D341Med (cell line): Measurements from ENCODE around the gene ALK.

Experiments used
- DNase-seq: peaks from one replicate; pipeline ENCODE4 v3.0.0; 2012; ENCODE audit warnings: low spot score

Gene ALK

DNA sequence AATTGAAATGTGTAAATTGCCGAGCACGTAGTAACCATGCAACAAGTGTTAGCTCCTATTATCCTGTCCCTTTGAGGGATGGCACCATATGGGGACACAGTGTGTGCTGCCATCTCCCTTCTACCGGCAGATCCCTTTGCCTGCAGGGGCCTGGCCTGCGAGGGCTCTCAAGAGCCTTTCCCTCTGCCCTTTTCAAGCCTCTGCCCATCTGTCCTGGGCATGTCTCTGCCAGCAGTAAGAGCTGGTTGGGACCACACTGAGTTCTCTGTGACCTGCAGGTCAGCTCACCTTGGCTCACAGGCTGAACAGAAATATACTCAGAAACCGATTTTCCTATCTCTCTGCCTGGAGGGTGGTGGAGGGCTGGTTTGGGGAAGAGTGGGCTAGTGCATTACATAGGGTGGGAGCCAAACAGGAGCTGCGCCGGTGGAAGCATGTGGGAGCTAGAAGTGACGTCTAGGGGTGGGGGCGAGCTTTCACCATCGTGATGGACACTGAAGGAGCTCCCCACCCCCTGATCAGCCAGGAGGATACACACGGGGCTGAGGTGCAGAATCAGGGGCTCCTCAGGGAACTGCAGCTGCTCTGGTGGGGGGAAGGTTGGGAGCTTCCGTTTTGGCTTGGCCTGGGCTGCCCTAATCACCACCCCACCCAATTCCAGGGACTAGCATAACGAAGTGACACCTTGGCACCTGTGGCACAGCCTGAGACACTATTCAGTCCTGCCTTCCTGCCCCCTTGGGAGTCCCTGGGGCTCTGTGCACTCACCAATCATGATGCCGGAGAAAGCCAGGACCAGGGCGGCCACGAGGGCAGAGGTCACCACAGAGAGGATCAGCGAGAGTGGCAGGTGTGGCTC lies 696.5 kb downstream of the ALK start:
- no peak for DNase-seq

DNA sequence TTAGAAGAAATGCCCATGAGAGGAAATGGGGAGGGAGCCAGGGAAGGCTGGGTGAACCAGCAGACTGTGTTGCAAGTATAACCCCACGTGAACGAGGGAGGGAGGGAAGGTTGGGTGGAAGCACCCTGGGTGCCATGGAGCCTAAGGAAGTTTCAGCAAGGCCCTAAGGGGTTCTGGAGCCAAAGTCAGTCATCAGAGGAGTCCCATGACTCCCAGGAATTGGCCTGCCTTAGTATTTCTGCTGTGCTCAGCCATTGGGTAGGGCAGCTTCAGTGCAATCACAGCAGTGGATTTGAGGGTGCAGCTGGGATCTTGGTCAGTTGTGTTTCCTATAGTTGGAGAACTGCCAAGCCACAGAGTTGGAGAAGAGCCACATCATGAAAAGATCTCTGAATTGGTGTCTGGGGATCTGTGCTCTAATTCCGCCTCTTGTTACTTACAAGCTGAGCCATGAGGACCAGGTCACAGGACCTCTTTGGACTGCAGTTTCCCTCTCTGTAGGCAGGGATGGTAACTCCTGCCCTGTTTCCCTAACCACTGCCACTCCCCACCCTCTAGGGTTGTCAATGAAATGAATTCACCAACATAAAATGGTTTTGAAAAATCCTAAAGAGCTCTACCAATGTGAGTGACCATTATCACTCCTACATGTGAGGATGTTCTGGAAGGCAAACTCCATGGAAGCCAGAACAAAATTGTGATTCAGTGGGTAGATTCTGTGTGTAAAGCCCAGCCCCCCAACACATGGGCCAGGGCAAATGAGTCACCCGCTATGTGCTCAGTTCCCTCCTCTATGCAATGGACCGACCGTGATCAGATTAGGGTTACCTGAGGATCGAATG lies 697.3 kb downstream of the ALK start:
- no peak for DNase-seq

DNA sequence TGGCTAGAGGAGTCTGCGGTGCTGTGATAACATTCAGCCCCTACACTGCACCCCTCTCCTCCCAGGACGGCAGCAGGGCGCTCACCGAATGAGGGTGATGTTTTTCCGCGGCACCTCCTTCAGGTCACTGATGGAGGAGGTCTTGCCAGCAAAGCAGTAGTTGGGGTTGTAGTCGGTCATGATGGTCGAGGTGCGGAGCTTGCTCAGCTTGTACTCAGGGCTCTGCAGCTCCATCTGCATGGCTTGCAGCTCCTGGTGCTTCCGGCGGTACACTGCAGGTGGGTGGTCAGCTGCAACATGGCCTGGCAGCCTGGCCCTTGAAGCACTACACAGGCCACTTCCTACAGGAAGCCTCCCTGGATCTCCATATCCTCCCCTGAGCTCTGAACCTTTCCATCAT lies 698.1 kb downstream of the ALK start:
- no peak for DNase-seq

DNA sequence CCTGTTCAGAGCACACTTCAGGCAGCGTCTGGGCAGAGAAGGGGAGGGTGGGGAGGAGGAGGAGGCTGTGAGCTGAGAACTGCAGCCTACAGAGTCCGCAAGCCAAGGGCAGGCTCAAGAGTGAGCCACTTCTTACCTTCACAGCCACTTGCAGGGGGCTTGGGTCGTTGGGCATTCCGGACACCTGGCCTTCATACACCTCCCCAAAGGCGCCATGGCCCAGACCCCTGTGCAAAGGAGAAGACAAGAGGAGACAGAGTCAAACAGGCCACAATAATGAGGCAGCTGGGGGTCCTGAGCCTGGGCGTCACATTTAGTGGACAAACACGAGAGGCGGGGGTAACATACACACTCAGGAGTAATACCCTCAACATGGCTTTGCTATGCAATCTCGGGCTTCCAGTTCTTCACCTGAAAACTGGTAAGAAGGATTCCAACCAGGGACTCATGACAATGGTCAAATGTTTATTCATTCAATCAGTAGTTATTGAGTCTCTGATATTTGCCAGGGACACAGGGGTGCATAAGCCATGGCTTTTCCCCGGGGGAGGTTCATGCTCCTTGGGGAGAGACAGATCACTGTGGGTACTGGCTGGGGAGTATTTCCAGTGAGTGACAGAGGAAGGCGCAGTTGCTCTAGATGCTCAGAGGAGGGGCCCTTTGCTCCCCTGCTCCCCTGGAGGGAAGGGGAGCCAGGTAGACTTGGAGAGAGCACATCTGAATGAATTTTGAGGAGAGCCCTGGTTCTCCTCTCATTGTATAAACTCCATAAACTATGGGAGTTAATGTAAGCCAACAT lies 698.8 kb downstream of the ALK start:
- no peak for DNase-seq

DNA sequence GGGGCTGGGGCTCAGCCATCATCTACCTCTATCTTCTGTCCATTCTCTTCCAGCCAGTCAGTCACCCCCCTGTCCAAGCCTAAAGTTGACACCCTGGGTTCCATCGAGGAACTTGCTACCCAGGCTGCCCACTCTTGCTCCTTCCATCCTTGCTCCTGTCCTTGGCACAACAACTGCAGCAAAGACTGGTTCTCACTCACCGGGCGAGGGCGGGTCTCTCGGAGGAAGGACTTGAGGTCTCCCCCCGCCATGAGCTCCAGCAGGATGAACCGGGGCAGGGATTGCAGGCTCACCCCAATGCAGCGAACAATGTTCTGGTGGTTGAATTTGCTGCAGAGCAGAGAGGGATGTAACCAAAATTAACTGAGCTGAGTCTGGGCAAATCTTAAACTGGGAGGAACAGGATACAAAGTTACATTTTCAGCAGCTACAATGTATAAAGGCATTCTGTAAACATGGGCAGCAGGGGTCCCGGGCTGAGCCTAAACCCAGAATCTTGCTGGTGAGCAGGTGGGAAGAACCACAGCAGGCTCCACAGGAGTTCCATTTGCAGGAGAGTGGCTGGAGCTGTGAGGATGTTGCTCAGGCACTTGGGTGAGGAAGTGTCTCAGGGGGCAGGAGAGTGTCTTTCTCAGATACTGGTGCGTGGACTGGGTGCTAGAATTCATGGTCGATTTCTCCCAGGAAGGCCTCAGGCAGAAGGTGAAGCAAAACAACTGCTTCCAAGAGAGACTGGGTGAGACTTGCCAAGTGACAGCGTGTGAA lies 700.7 kb downstream of the ALK start:
- DNase-seq, result no peak

DNA sequence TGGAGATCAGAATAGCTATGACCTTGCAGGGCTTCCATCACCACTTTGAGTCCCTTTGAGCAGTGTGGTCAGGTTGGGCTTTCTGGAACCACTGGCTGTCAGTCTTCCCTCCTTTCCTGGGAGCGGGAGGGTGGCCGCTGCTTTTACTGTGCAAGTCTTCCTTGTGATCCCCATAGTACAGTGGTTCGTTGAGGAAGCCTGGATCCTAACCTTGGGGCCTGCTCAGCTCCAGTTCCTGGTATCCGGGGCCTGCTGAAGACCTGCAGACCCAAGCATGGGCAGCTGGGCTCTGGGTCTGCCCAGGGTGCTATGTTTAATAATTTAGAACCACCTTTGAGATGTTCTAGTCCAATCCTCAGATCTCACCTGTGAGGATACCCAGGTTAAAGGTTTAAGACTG lies 702.0 kb downstream of the ALK start:
- DNase-seq, result no peak

DNA sequence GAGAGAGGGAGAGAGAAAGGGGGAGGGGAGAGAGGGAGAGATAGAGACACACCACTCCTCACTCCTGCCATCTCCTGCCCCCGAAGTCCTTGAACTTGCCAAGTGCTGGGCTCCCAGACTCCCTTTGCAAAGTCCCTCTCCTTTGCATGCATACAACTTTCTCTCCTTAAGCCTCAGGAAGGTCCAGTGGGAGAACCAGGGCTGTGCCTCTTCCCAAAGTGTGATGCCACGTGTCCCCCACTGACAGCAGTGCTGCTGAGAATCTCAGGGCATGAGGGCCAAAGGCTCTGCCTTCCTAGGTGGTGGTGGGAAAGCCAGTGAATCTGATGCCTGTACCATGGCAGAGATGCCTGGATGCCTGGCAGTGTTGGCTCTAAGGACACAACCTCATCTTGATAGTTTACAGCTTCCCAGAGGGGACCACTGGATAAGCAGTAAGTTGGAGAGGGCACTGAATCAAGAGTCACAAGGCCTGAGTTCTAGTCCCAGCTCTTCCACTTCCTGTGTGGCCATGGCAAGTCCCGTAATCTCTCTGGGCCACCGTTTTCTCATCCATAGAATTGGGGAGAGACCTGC lies 702.7 kb downstream of the ALK start:
- no peak for DNase-seq

DNA sequence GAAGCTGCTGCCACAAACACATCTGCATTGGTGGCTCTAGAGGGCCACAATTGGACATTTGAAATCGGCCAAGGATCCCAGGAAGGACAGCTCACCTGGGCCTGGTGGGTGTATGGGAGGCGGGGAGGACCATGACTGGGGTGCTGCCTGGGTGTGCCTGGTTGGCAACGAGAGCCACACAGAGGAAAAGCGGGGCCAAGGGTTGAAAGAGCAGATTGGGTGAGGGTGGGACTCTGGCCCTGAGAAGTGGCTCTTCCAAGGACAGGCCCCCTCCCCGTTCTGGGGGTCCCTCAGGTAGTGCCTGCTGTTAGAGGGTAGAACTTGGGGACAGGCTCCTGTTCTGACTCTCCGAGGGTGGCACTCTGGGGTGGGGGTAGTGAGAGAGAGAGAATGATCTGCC lies 703.3 kb downstream of the ALK start:
- no peak for DNase-seq

DNA sequence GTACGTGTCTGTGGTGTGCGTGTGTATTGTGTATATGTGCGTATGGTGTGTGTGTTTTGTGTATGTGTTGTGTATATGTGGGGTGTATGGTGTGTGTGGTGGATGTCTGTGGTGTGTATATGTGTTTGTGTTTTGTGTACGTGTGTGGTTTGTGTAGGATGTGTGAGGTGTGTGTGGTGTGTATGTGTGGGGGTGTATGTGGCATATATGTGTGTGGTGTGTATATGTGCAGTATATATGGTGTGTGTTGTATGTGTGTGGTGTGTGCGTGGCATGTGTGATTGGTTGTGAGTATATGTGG lies 704.8 kb downstream of the ALK start:
- no peak for DNase-seq

DNA sequence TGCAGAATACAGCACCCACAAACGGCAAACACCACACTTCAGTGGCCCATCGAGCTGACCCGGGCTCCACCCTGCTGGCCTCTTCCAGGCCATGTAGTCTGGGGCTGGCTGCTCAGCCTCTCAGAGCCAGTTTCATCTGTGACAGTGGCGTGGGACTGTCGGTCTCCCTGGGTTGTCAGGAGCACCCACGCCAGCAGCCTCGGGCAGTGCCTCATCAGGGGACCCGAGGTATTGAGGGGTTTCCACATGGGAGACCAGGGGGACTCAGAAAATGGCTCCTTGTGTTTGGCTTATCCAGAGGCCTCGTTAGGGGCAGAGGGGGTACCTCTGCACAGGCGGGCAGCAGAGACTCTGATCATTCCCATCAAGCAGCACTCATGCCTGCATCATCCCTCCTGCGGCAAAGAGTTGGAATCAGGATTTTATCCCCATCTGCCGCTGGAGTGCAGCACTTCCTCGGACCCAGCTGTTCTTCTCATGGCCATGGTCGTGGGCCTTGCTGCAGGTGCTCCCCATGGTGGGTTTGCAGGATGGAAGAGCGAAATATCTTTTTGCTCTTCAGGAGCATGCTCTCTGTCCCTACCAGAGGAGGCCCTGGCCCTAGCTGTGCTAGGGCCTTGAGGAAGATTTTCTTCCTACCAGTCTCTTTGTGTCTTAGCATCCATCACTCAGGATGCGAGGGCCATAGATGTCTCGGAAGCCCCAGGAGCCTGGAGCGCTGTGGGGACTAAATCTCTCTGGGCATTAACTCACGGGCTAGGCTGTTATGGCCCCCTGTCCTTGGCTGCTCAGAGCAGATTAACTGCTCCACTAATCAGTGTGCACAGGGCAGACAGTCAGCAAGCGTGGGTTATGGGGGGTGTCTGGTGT lies 705.4 kb downstream of the ALK start:
- no peak for DNase-seq

DNA sequence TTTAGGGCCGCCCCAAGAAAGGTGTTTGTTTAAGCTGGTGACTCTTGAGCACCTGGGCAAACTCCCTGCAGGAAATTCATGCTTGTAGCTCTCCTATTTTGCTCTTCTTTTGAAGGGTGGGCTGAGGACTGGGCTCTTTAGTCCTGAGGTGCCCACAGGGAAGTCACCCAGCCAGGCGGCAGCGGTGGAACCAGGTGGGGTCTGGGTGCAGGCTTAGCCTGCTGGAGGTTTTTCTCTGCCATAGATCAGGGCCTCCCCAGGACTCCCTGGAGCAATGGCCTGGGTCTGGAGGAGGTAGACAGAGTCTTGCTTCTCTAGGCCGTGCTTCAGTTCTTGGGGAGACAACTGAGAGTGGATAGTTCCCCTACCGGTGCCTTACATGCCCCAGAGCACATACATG lies 706.3 kb downstream of the ALK start:
- DNase-seq, result no peak

DNA sequence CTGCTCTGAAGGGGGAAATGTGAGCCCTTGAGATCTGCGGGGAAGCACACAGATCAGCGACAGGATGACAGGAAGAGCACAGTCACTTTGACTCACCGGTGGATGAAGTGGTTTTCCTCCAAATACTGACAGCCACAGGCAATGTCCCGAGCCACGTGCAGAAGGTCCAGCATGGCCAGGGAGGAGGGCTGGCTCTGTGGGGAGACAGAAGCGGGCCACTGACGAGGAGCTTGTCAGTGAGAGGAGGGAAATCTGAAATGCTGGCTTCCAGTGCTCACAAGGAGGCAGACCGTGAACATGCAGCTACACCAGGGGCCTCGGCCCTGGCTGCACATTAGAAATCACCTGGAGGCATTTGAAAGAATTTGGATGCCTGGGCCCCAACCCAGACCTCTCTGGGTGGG lies 707.5 kb downstream of the ALK start:
- no peak for DNase-seq

DNA sequence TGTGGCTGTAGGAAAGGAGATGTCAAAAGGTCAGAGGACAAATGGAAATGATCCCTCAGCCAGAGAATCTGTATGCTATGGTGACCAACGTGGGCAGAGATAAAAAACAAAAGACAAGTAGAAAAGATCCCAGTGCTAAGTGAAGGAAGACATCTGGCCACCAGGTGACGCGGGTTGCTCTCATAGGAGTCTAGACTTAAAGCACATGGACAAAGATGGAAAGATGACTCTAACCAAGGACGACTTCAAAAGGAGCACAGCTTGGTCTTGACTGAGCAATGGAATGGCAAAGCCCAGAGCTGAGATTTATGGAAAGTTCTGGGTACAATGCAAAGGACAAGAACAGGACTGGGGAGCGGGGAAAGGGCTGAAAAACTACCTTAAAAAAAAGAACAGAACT lies 709.4 kb downstream of the ALK start:
- DNase-seq, result no peak

DNA sequence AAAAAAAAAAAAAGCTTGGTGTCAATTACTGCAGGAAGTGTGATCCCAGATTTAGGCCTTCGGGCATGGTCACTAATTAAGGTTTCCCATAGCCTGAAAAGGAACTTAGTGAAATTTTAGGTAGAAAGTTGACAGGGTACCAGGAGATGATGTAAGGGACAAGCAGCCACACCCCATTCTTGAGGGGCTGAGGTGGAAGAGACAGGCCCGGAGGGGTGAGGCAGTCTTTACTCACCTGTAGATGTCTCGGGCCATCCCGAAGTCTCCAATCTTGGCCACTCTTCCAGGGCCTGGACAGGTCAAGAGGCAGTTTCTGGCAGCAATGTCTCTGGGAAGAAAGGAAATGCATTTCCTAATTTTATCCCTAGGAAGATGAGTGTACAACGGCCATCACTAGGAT lies 711.8 kb downstream of the ALK start:
- no peak for DNase-seq

DNA sequence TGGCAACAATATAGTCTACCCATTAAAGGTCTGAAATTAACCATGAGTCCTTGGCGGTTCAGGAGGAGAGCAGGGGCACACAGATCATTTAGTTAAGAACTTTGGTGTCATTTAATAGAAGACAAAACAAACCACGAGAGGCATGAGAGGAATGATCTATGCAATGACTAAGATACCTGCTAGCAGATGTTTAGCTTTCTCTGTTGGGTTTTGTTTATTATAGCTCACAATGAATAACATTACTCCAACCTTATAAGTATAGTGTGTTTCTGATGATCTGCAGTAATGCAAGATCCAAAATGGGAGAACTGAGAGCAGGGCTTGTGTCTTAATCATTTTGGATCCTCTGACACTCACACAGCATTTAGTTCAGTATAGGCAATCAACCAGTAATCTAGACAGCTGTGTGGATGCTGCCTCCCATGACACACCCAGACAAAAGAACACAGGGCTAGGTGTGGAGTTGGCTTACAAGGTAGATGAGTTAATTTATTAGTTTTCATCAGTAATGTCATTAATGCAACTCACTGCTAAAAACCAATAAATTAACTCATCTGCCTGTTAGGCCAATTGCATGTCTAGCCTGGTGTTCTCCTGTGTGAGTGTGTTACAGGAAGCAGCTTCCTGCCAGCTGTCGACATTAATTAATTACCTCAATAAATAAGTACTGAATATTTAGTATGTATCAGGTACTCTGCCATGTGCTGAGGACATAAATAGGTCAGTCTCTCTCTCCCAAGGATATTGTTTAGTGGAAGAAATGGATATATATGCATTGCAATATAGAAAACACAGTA lies 713.8 kb downstream of the ALK start:
- DNase-seq, result no peak

DNA sequence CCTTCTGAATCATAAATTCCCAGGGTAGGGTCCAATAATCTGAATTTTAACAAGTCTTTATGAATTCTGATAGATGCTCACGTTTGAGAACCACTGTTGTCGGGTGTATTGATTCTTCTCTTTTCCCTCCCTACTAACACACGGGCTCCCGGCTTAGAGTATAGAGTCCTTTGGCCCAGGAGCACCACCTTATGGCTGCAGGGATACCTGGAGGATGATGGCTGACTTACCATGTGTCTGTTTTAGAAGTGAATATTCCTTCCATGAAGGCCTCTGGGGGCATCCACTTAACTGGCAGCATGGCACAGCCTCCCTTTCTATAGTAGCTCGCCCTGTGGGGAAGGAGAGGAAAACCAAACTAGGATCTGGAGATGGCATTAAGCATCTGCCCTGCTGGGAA lies 714.4 kb downstream of the ALK start:
- no peak for DNase-seq

DNA sequence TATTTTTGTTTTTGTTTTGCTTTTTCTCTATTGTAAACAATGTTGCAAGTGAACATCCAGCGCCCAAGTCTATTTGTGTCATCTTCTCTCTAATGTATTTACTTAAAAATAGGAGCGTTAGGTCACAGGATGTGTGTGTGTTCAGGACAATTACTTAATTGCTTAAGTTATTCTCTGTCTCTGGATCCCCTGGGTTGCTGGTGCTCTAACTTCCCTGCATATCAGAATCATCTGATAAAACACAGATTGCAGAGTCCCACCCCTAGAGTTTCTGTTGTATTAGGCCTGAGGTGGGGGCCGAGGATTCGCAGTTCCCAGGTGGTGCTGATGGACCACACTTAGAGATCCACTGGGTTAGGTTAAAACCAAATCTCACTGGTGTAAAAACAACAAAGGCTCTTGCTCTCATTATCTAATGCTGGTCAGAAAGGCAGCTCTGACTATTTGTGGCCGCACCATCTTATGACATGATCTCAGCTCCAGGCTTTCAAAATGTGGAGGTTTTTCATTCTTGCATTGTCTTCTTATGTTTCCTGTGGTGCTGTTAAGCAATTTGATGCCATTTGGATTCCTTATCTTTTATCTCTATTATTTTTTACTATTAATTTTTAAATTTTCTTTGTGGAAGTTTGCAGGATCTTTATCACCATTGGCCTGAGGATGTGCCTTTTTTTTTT lies 718.4 kb downstream of the ALK start:
- DNase-seq, result no peak

DNA sequence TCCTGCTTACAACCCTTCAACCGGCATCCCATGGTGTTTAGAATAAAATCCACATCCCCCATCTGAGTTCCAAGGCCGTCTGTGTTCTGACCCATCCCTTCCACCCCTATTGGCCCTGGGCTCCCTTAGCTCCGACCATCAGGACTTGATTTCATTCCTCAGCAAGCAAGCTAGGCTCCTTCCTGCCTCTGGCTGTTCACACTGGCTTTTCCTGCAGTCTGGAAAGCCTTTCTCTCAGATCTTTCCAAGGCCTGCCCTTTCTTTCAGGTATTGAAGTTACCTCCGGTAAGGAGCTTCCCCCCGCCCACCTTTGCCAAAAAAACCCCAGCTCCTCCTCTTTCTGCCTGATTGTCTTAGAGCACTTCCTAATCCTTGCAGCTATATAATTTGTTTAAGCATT lies 719.4 kb downstream of the ALK start:
- DNase-seq, result no peak
